Measurements from ENCODE around the gene EEF2K. TPM values are rescaled to one million over a fixed set of nuclear protein-coding genes. Genes with fewer than 3 reads are reported as not detected.

EEF2K gene
- total RNA-seq, 2 experiments from 2014 or later = 10.1 to 13.2 TPM

DNA sequence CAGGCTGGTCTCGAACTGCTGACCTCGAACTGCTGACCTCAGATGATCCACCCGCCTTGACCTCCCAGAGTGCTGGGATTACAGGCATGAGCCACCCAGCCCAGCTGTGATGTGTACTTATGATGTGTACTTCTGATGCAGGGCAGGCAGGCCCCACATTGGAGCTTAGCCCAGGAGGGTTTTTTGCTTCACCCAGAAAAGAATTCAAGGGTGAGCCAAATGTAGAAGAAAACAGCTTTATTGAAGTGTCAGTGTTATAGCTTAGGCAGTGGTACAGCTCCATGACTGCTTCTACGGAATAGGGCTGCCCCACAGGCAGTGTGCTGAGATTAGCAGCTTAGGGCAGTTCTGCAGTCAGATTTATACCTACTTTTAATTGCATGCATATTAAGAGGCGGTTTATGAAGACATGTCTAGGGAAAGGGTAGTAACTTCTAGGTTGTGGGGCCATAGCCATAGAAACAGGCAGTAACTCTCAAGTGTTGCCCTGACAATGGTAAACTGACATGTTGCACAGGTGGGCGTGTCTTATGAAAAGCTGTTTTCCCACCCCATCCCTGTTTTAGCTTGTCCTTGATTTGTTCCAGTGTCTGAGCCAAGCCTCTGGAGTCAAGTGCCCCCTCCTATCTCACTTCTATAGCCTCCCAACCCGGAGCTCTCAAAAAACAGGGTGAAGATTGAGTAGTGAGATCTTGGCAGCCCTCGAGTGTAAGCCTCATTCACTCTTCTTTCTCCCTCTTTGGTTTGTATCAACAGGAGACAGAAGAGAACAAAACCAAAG, 67.0 kb downstream of the EEF2K start:
- TF ChIP-seq, protein P1, sequence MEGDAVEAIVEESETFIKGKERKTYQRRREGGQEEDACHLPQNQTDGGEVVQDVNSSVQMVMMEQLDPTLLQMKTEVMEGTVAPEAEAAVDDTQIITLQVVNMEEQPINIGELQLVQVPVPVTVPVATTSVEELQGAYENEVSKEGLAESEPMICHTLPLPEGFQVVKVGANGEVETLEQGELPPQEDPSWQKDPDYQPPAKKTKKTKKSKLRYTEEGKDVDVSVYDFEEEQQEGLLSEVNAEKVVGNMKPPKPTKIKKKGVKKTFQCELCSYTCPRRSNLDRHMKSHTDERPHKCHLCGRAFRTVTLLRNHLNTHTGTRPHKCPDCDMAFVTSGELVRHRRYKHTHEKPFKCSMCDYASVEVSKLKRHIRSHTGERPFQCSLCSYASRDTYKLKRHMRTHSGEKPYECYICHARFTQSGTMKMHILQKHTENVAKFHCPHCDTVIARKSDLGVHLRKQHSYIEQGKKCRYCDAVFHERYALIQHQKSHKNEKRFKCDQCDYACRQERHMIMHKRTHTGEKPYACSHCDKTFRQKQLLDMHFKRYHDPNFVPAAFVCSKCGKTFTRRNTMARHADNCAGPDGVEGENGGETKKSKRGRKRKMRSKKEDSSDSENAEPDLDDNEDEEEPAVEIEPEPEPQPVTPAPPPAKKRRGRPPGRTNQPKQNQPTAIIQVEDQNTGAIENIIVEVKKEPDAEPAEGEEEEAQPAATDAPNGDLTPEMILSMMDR (IDR thresholded peaks at IDR 0.05) = no peak
- Histone ChIP-seq H3K27ac (ENCODE audit: low read depth in 1 of 2, low read length in 2 of 2) (no peak overlapping the region), H3K36me3 (ENCODE audit: insufficient read depth, low read length) (peaks cover 18% of the 10 kb centered on the region), H3K27me3 (ENCODE audit: control insufficient read depth in 1 of 2, insufficient read depth in 2 of 2, low read length in 2 of 2) (no peaks in the 10 kb centered on the region), H3K4me1 (ENCODE audit: insufficient read depth, low read length) (no peaks in the 10 kb centered on the region), H3K9me3 (ENCODE audit: control insufficient read depth in 1 of 2, insufficient read depth in 1 of 2, low read length in 2 of 2) (no peaks in the 10 kb centered on the region), H3K4me3 (ENCODE audit: low read length) (no peak overlapping the region)
- ChIA-PET CTCF (no interaction called here), POLR2A (no interaction called here)
- no peaks in the 10 kb centered on the region for H3K27me3 Mint-ChIP-seq
- intact Hi-C loops (cut with DNase I, micrococcal nuclease) = no loop called here
- no peaks in the 10 kb centered on the region for H3K9me3 Mint-ChIP-seq
- H3K36me3 Mint-ChIP-seq (ENCODE audit: low read depth) = peaks cover 35% of the 10 kb centered on the region
- no peak overlapping the region for H3K27ac Mint-ChIP-seq
- ATAC-seq (ENCODE audit: poor library complexity) (no peak), DNase-seq (no peak)
- H3K4me1 Mint-ChIP-seq (ENCODE audit: low read depth) = no peaks in the 10 kb centered on the region
- no peak overlapping the region for H3K4me3 Mint-ChIP-seq

DNA sequence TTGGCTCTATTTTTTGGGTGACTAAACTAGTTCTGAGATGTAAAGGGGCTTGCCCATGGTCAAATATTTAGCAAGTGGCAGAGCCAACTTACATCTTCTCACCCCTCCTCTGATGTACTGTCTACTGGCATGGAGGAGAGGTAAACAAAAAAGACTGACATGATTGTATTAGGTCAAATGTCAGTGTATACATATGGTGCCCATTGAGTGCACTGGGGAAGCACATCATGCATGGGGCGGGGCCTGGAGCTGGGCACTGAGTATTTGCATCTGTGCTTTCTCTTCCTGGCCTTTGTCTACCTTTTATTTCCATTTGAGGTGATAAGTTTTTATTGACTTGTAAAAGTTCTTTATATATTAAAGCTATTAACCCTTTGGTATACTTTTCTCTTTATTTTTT, 68.8 kb downstream of the EEF2K start:
- H3K27me3 ChIP-seq (ENCODE audit: control insufficient read depth in 1 of 2, insufficient read depth in 2 of 2, low read length in 2 of 2) = no peaks in the 10 kb centered on the region
- Mint-ChIP-seq H3K9me3 (no peaks in the 10 kb centered on the region), H3K27ac (no peak overlapping the region), H3K4me3 (no peak overlapping the region), H3K36me3 (ENCODE audit: low read depth) (peaks cover 32% of the 10 kb centered on the region), H3K4me1 (ENCODE audit: low read depth) (no peaks in the 10 kb centered on the region), H3K27me3 (no peaks in the 10 kb centered on the region)
- ATAC-seq (ENCODE audit: poor library complexity) = no peak
- no peak overlapping the region for H3K27ac ChIP-seq (ENCODE audit: low read depth in 1 of 2, low read length in 2 of 2)
- no peaks in the 10 kb centered on the region for H3K4me1 ChIP-seq (ENCODE audit: insufficient read depth, low read length)
- TF ChIP-seq, protein P1 (IDR thresholded peaks at IDR 0.05) = no peak
- intact Hi-C loops (cut with DNase I, micrococcal nuclease) = no loop called here
- no peak for DNase-seq
- no peaks in the 10 kb centered on the region for H3K9me3 ChIP-seq (ENCODE audit: control insufficient read depth in 1 of 2, insufficient read depth in 1 of 2, low read length in 2 of 2)
- H3K4me3 ChIP-seq (ENCODE audit: low read length) = no peak overlapping the region
- ChIA-PET CTCF (no interaction called here), POLR2A (no interaction called here)
- H3K36me3 ChIP-seq (ENCODE audit: insufficient read depth, low read length) = peaks cover 18% of the 10 kb centered on the region

DNA sequence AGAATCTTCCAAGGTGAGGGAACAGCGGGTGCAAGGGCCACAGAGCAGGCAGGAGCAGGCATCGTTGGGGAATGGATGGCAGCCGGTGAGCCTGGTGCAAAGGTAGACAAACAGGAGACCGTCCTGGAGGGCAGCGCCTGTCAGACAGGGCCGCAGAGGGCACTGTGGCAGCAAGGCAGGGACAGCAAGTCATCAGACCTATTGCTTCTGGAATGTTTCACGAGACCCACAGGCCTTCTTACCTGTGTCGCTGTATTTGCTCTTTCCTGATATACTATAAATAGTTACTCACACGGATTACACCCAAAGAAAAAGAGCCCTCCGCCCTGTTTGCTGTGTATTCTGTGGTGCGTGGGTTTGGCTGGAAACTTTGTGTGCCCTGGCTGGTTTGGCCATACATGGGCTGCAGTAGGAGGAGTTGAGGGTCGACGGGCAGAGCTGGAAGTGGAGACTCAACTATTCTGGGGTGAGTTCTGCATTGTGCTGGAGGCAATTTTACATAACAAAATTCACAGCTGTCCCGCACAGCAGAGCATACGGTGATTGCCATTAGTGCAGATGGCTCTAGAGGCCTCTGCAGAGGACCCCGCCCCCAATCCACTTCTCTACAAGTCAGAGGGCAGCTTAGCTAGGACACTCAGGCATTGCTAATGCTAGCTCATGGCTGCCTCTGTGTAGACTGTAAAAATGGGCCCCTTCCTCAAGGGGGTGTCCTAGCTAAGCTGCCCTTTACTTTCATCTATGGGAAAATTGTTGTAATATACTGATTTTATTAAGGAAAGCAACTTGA, 72.6 kb downstream of the EEF2K start:
- ChIA-PET CTCF (interaction anchor here (0.7 kb wide), 1 partner anchor 1052 kb away, joined by 3 read pairs; no protein-coding TSS in a partner anchor), POLR2A (no interaction called here)
- H3K4me1 ChIP-seq (ENCODE audit: insufficient read depth, low read length) = no peaks in the 10 kb centered on the region
- intact Hi-C loops (cut with DNase I, micrococcal nuclease) = no loop called here
- H3K9me3 Mint-ChIP-seq = no peaks in the 10 kb centered on the region
- H3K9me3 ChIP-seq (ENCODE audit: control insufficient read depth in 1 of 2, insufficient read depth in 1 of 2, low read length in 2 of 2) = no peaks in the 10 kb centered on the region
- no peak overlapping the region for H3K4me3 ChIP-seq (ENCODE audit: low read length)
- ATAC-seq (ENCODE audit: poor library complexity) (no peak), DNase-seq (no peak)
- H3K27me3 ChIP-seq (ENCODE audit: control insufficient read depth in 1 of 2, insufficient read depth in 2 of 2, low read length in 2 of 2) = no peaks in the 10 kb centered on the region
- TF ChIP-seq, protein P1 (IDR thresholded peaks at IDR 0.05) = no peak
- H3K27me3 Mint-ChIP-seq = no peaks in the 10 kb centered on the region
- H3K36me3 Mint-ChIP-seq (ENCODE audit: low read depth) = peaks cover 42% of the 10 kb centered on the region
- H3K27ac Mint-ChIP-seq = no peak overlapping the region
- no peak overlapping the region for H3K4me3 Mint-ChIP-seq
- H3K4me1 Mint-ChIP-seq (ENCODE audit: low read depth) = no peaks in the 10 kb centered on the region
- H3K36me3 ChIP-seq (ENCODE audit: insufficient read depth, low read length) = peaks cover 29% of the 10 kb centered on the region
- H3K27ac ChIP-seq (ENCODE audit: low read depth in 1 of 2, low read length in 2 of 2) = no peak overlapping the region
